OCI-LY7 (cell line): ENCODE data around the gene BAIAP2L1. TPM values are rescaled to one million over a fixed set of nuclear protein-coding genes. Genes with fewer than 3 reads are reported as not detected.

Experiments
- BruUV-seq: library from RNA; stranded (reverse); fragments of 400-500 nt; replicated peaks from 2 replicates; lab custom pipeline; 2021; lab: Mats Ljungman, UMichigan
- CTCF ChIA-PET: fragments of 300-600 bp; sonication (Branson Sonifier 250); formaldehyde crosslinking; loops from one replicate; lab custom pipeline; 2022; ENCODE audit warnings: antibody characterized with exemption; ENCODE audit not compliant: unreplicated experiment; lab: Charles Lee
- POLR2A ChIA-PET: fragments of 300-600 bp; sonication (Branson Sonifier 250); formaldehyde crosslinking; loops from one replicate; lab custom pipeline; 2022; ENCODE audit warnings: antibody characterized with exemption; lab: Charles Lee
- DNase-seq: peaks from one replicate; pipeline ENCODE4 v3.0.0-alpha.2; 2015; ENCODE audit warnings: low spot score
- H2AFZ ChIP-seq: fragments of 200-600 bp; sonication (generic), shearing (Covaris generic); 2 replicates; pipeline ENCODE4 v1.6.1; 2014; ENCODE audit warnings: mild to moderate bottlenecking, antibody characterized with exemption, low read length, moderate library complexity
- H3K27ac ChIP-seq: fragments of 200-600 bp; sonication (generic); 2 replicates; pipeline ENCODE4 v1.5.1; 2014; ENCODE audit warnings: mixed run types, low read depth, mild to moderate bottlenecking, moderate library complexity, low read length, inconsistent platforms; ENCODE audit not compliant: poor library complexity, severe bottlenecking
- H3K36me3 ChIP-seq: fragments of 200-600 bp; sonication (generic); 2 replicates; pipeline ENCODE4 v1.6.1; 2014; ENCODE audit warnings: mild to moderate bottlenecking, antibody characterized with exemption, low read length, moderate library complexity, mixed read lengths; ENCODE audit not compliant: insufficient read depth
- H3K4me1 ChIP-seq: fragments of 200-600 bp; sonication (generic); 2 replicates; pipeline ENCODE4 v1.5.1; 2014; ENCODE audit warnings: mild to moderate bottlenecking, low read length; ENCODE audit not compliant: insufficient read depth, poor library complexity, severe bottlenecking
- H3K4me2 ChIP-seq: fragments of 200-600 bp; sonication (generic); 2 replicates; pipeline ENCODE4 v1.6.1; 2014; ENCODE audit warnings: mild to moderate bottlenecking, low read length
- H3K4me3 ChIP-seq: fragments of 200-600 bp; sonication (generic); 2 replicates; pipeline ENCODE4 v1.5.1; 2014; ENCODE audit warnings: mild to moderate bottlenecking, low read depth, low read length; ENCODE audit not compliant: poor library complexity, severe bottlenecking
- H3K79me2 ChIP-seq: fragments of 200-600 bp; sonication (generic); 2 replicates; pipeline ENCODE4 v1.6.1; 2016; ENCODE audit warnings: low read depth, mild to moderate bottlenecking, low read length, moderate library complexity, mixed read lengths; ENCODE audit not compliant: insufficient read depth
- H3K9me2 ChIP-seq: fragments of 200-600 bp; sonication (generic); 2 replicates; pipeline ENCODE4 v1.6.1; 2016; ENCODE audit warnings: mild to moderate bottlenecking, low read length, mixed read lengths; ENCODE audit not compliant: insufficient read depth
- H3K9me3 ChIP-seq: fragments of 200-600 bp; sonication (generic); 2 replicates; pipeline ENCODE4 v1.6.1; 2014; ENCODE audit warnings: mild to moderate bottlenecking, mixed run types, low read length, mixed read lengths
- H4K20me1 ChIP-seq: fragments of 200-600 bp; sonication (generic); 2 replicates; pipeline ENCODE4 v1.6.1; 2014; ENCODE audit warnings: mild to moderate bottlenecking, antibody characterized with exemption, low read length, moderate library complexity, mixed read lengths; ENCODE audit not compliant: insufficient read depth
- EZH2phosphoT487 ChIP-seq: fragments of 200-600 bp; sonication (generic); IDR thresholded peaks from 2 replicates; pipeline ENCODE4 v1.6.1; 2018; ENCODE audit warnings: low read depth, borderline replicate concordance, mild to moderate bottlenecking, mixed run types, antibody characterized with exemption, low read length, moderate library complexity, mixed read lengths
- intact Hi-C: fragments of 100-400 bp; cut with micrococcal nuclease; formaldehyde crosslinking; loops from one replicate; pipeline ENCODE4 v1.10.0; 2022; ENCODE audit not compliant: unreplicated experiment
- total RNA-seq, 2 experiments: library from RNA; depleted of rRNA in 1 of 2; stranded (reverse); fragments of >200 nt in 1 of 2; shearing (Covaris generic) in 1 of 2; gene quantifications; 2 replicates each; pipeline ENCODE4 v1.2.3, GENCODE V29; 2014 to 2022
- TF ChIP-seq, protein P1 (sequence below): fragments of 200-600 bp; sonication (generic); conservative IDR thresholded peaks from 2 replicates; pipeline ENCODE4 v1.5.1; 2014; ENCODE audit warnings: mild to moderate bottlenecking, antibody characterized with exemption, low read length, moderate library complexity, mixed read lengths

Gene BAIAP2L1
- total RNA-seq, 2 experiments from 2014 or later, result not detected

DNA sequence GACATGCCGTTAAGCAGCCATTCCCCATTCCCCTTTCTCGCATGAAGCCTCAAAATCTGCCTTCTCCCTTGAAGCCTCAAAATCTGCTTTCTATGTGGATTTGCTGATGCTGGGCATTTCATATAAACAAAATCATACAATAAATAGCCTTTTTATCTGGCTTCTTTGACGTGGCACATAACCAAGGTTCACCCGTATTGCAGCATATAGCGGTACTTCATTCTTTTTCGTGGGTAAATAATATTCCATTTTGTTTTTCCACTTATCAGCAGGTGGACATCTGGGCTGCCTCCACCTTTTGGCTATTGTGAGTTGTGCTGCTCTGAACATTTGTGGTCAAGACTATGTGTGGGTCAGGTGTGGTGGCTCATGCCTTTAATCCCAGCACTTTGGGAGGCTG is 62.4 kb downstream of the BAIAP2L1 start:
- no peak overlapping the region for H3K4me3 ChIP-seq
- no peak overlapping the region for H3K27ac ChIP-seq
- H3K79me2 ChIP-seq, result no peaks in the 10 kb centered on the region
- no peaks in the 10 kb centered on the region for H3K4me1 ChIP-seq
- no peaks in the 10 kb centered on the region for H3K9me2 ChIP-seq
- BruUV-seq, result no TSS peak
- no peak overlapping the region for H3K4me2 ChIP-seq
- H4K20me1 ChIP-seq, result no peaks in the 10 kb centered on the region
- ChIA-PET POLR2A (no interaction called here), CTCF (no interaction called here)
- intact Hi-C loops, result no loop called here
- no peaks in the 10 kb centered on the region for H3K9me3 ChIP-seq
- no peaks in the 10 kb centered on the region for H3K36me3 ChIP-seq
- H2AFZ ChIP-seq, result no peak overlapping the region
- TF ChIP-seq, protein P1, sequence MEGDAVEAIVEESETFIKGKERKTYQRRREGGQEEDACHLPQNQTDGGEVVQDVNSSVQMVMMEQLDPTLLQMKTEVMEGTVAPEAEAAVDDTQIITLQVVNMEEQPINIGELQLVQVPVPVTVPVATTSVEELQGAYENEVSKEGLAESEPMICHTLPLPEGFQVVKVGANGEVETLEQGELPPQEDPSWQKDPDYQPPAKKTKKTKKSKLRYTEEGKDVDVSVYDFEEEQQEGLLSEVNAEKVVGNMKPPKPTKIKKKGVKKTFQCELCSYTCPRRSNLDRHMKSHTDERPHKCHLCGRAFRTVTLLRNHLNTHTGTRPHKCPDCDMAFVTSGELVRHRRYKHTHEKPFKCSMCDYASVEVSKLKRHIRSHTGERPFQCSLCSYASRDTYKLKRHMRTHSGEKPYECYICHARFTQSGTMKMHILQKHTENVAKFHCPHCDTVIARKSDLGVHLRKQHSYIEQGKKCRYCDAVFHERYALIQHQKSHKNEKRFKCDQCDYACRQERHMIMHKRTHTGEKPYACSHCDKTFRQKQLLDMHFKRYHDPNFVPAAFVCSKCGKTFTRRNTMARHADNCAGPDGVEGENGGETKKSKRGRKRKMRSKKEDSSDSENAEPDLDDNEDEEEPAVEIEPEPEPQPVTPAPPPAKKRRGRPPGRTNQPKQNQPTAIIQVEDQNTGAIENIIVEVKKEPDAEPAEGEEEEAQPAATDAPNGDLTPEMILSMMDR, result no peak
- TF ChIP-seq EZH2phosphoT487, result no peak
- no peak for DNase-seq

DNA sequence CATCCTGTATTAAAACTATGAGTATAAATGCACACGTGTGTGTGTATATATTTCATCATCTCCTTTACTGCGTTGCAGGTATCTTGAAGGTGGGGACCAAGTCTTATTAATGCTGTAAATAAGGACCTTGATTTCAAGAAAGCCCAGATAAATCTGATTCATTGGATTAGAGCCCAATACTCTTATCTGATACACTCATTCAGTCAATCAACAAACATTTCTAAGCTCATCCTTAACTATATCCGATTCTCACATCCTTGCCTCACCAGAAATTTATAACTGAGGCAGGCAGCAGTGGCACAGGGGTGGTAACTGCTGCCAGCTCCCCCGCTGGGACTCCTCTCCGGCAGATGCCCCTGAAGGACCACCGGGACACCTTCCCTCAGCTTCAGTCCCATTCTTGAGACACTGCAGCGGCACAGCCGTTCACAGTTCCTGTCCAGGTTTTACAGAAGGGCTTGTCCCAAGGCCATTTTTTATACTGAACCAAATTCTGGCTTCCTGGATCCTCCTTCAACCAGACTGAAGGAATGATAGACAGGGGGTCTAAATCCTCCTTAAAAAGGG is 65.4 kb downstream of the BAIAP2L1 start:
- no peak for DNase-seq
- Histone ChIP-seq H3K9me3 (no peaks in the 10 kb centered on the region), H3K79me2 (no peaks in the 10 kb centered on the region), H3K4me2 (no peak overlapping the region), H2AFZ (no peak overlapping the region), H3K9me2 (no peaks in the 10 kb centered on the region), H3K27ac (no peak overlapping the region), H4K20me1 (no peaks in the 10 kb centered on the region), H3K36me3 (no peaks in the 10 kb centered on the region), H3K4me1 (no peaks in the 10 kb centered on the region), H3K4me3 (no peak overlapping the region)
- no TSS peak for BruUV-seq
- ChIA-PET POLR2A (no interaction called here), CTCF (no interaction called here)
- TF ChIP-seq, protein P1, result no peak
- TF ChIP-seq EZH2phosphoT487, result no peak
- intact Hi-C loops, result no loop called here

DNA sequence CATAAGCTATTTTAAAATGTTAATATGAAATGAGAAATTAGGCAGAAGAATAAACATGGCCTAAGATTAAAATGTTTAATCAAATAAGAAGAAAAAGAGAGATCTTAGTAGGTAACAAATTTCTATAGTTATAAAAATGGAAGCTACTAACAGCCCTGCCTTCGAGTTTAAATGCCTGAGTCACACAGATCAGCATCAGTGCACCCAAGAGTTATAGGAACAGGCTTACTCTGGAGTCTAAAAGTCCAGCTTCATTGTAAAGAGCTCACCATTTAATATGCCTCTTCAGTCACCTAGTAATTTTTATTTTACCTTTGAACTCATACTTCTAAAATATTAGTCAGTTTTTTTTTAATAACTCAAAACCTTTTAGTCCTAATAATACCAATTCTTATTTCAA is 66.8 kb downstream of the BAIAP2L1 start:
- Histone ChIP-seq H4K20me1 (no peaks in the 10 kb centered on the region), H3K4me1 (no peaks in the 10 kb centered on the region), H2AFZ (no peak overlapping the region), H3K79me2 (no peaks in the 10 kb centered on the region), H3K4me2 (no peak overlapping the region), H3K9me2 (no peaks in the 10 kb centered on the region), H3K36me3 (no peaks in the 10 kb centered on the region), H3K4me3 (no peak overlapping the region), H3K9me3 (no peaks in the 10 kb centered on the region), H3K27ac (no peak overlapping the region)
- DNase-seq, result no peak
- ChIA-PET CTCF (no interaction called here), POLR2A (no interaction called here)
- intact Hi-C loops, result no loop called here
- BruUV-seq, result no TSS peak
- no peak for TF ChIP-seq EZH2phosphoT487
- TF ChIP-seq, protein P1, result no peak
